Keratinocyte (primary cell): ENCODE results near the gene LHX2.

Experiments used
- EZH2 ChIP-seq: IDR thresholded peaks from one replicate; pipeline ENCODE4 v1.6.1; 2012; ENCODE audit warnings: inconsistent platforms, mild to moderate bottlenecking, low read length, moderate library complexity
- TF ChIP-seq, protein P1 (sequence below), 3 experiments: IDR thresholded peaks in 1 of 3; conservative IDR thresholded peaks in 1 of 3; optimal IDR thresholded peaks in 1 of 3; 2 replicates in 2 of 3; 3 replicates in 1 of 3; pipeline versions ENCODE3 to v1.5.1; 2011; ENCODE audit warnings: low read length in 3 of 3, mild to moderate bottlenecking in 3 of 3, moderate library complexity in 2 of 3, control low read depth in 1 of 3, inconsistent platforms in 1 of 3; ENCODE audit not compliant: insufficient read depth in 2 of 3; ENCODE audit errors: extremely low read depth in 1 of 3

DNA sequence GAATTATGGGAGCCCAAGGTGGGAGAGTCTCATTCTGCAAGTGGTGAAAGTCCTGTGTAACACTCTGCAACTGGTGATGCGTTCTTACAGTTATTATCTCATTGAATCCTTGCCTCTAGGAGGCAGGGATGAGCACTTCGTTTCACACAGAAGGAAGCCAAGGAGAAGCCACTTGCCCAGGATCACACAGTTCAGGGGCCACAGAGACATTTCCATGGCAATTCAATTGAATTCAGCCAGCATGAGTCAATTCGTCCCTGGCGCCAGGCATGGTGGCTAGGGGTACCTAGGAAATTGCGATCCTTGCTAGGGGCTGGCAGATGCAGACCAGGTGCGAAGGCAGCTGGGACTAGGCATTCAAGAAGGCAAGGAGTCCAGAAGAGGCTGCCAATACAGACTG is 26.2 kb downstream of the LHX2 start:
- TF ChIP-seq, protein P1, sequence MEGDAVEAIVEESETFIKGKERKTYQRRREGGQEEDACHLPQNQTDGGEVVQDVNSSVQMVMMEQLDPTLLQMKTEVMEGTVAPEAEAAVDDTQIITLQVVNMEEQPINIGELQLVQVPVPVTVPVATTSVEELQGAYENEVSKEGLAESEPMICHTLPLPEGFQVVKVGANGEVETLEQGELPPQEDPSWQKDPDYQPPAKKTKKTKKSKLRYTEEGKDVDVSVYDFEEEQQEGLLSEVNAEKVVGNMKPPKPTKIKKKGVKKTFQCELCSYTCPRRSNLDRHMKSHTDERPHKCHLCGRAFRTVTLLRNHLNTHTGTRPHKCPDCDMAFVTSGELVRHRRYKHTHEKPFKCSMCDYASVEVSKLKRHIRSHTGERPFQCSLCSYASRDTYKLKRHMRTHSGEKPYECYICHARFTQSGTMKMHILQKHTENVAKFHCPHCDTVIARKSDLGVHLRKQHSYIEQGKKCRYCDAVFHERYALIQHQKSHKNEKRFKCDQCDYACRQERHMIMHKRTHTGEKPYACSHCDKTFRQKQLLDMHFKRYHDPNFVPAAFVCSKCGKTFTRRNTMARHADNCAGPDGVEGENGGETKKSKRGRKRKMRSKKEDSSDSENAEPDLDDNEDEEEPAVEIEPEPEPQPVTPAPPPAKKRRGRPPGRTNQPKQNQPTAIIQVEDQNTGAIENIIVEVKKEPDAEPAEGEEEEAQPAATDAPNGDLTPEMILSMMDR (optimal IDR thresholded peaks at IDR 0.05 in 1 of 3, IDR thresholded peaks at IDR 0.05 in 1 of 3, conservative IDR thresholded peaks at IDR 0.05 in 1 of 3; ENCODE audit: extremely low read depth in 1 of 3, insufficient read depth in 2 of 3, low read length in 3 of 3), result peak in 2 of 3 experiments; percentile 16 to 22
- no peak for TF ChIP-seq EZH2
